ENCODE results near the gene CDCA3.

CDCA3 gene

GRCh38 chr12:6834254-6834653 is 16.8 kb downstream of the CDCA3 start:
- H3K4me3 ChIP-seq (ENCODE audit: low read depth, low read length), result no peak overlapping the region
- DNase-seq (ENCODE audit: low read depth), result no peak
- no peak for TF ChIP-seq MAX (IDR thresholded peaks at IDR 0.05; ENCODE audit: low read depth, low read length)
- TF ChIP-seq CTCF (IDR thresholded peaks at IDR 0.05; ENCODE audit: low read depth, low read length), result no peak
- TF ChIP-seq POLR2A (IDR thresholded peaks at IDR 0.05; ENCODE audit: extremely low read depth, insufficient read length), result no peak
- TF ChIP-seq MYC (IDR thresholded peaks at IDR 0.05; ENCODE audit: low read depth, low read length), result no peak

GRCh38 chr12:6833189-6833890 is 17.7 kb downstream of the CDCA3 start:
- no peak for TF ChIP-seq MYC (IDR thresholded peaks at IDR 0.05; ENCODE audit: low read depth, low read length)
- TF ChIP-seq CTCF (IDR thresholded peaks at IDR 0.05; ENCODE audit: low read depth, low read length), result no peak
- no peak for TF ChIP-seq MAX (IDR thresholded peaks at IDR 0.05; ENCODE audit: low read depth, low read length)
- no peak for TF ChIP-seq POLR2A (IDR thresholded peaks at IDR 0.05; ENCODE audit: extremely low read depth, insufficient read length)
- H3K4me3 ChIP-seq (ENCODE audit: low read depth, low read length), result no peak overlapping the region
- DNase-seq (ENCODE audit: low read depth), result no peak

GRCh38 chr12:6832125-6832524 is 19.0 kb downstream of the CDCA3 start:
- DNase-seq (ENCODE audit: low read depth), result no peak
- TF ChIP-seq CTCF (IDR thresholded peaks at IDR 0.05; ENCODE audit: low read depth, low read length) (no peak), POLR2A (IDR thresholded peaks at IDR 0.05; ENCODE audit: extremely low read depth, insufficient read length) (no peak), MYC (IDR thresholded peaks at IDR 0.05; ENCODE audit: low read depth, low read length) (no peak), MAX (IDR thresholded peaks at IDR 0.05; ENCODE audit: low read depth, low read length) (no peak)
- H3K4me3 ChIP-seq (ENCODE audit: low read depth, low read length), result no peak overlapping the region

GRCh38 chr12:6831450-6831995 is 19.6 kb downstream of the CDCA3 start:
- TF ChIP-seq MYC (IDR thresholded peaks at IDR 0.05; ENCODE audit: low read depth, low read length), result no peak
- no peak for TF ChIP-seq POLR2A (IDR thresholded peaks at IDR 0.05; ENCODE audit: extremely low read depth, insufficient read length)
- TF ChIP-seq MAX (IDR thresholded peaks at IDR 0.05; ENCODE audit: low read depth, low read length), result no peak
- TF ChIP-seq CTCF (IDR thresholded peaks at IDR 0.05; ENCODE audit: low read depth, low read length), result no peak

GRCh38 chr12:6830999-6831398 is 20.1 kb downstream of the CDCA3 start:
- no peak for TF ChIP-seq MAX (IDR thresholded peaks at IDR 0.05; ENCODE audit: low read depth, low read length)
- no peak for TF ChIP-seq CTCF (IDR thresholded peaks at IDR 0.05; ENCODE audit: low read depth, low read length)
- TF ChIP-seq MYC (IDR thresholded peaks at IDR 0.05; ENCODE audit: low read depth, low read length), result no peak
- no peak for TF ChIP-seq POLR2A (IDR thresholded peaks at IDR 0.05; ENCODE audit: extremely low read depth, insufficient read length)
- H3K4me3 ChIP-seq (ENCODE audit: low read depth, low read length), result no peak overlapping the region
- DNase-seq (ENCODE audit: low read depth), result no peak

More at GRCh38 chr12:6831450-6831995, 19.6 kb downstream of the CDCA3 start:
- no peak overlapping the region for H3K4me3 ChIP-seq (ENCODE audit: low read depth, low read length)
- DNase-seq (ENCODE audit: low read depth), result no peak

All from NB4 (cell line).